EL (cell line): Measurements from ENCODE around the gene HSD3B1.
A peak's percentile ranks its signal among the peaks of the same experiment; 100 is the strongest.
"Not testable (repeated sequence)": the region's sequence is repeated elsewhere in the genome, so short reads cannot be mapped to it uniquely, and the experiment has no call there.

Experiments
- DNase-seq: peaks from one replicate; pipeline ENCODE4 v3.0.0-alpha.2; 2016

Gene HSD3B1

DNA sequence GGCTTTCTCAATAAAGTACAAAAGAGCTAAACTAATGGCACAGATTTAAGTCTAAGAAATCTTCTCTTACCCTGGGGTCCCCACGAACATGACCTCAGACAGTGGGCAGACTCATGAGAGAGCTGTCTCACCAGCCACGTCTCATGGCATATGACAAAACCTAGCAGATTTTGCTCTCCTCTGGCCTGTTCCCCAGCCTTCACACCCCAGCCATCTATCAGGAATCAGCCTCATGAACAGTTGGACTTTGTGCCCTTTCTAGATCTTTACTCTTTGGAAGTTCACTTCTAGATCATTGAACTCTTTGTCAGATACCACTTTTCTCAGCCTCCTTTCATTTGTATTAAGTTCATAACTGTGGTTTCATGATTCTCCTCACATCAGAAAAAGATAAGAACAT, 14.2 kb upstream of the HSD3B1 start:
- no peak for DNase-seq

DNA sequence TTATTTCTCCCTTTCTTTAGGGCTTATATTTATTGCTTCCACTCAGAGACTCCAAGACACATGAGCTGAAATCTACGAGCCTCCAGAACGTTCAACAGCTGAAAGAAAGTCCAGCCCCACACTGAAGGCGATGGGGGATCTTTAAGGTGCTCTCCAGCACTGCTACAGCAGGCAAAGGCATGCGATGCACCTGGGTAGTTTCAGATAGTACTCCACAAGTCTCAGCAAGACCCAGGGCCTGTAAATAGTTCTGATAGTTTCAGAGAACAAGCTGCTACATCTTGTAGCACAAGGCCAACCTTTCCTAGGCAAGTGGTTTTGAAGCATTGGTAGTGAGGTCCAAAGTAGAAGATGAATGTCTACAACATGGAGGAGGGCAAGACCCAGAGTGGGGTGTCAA, 2.2 kb upstream of the HSD3B1 start:
- DNase-seq: no peak

DNA sequence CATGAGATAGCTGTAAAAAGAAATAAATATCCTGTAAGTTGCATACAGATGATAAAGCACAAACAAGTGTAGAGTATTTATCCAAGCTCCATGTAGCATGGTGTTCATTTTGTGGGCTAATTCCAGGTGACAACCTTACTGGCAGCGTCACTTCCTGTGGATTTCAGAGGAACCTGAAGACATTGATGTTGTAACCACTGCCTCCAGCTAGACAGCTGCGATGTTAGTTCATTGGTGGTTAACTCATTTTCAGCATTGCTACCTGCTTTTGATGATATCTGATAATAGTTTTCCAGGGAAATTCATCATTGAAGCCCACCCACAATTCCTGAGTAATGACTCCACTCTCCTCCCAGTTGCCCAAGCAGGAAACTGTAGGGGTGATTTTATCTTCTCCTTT, 3.0 kb downstream of the HSD3B1 start:
- DNase-seq: no peak

DNA sequence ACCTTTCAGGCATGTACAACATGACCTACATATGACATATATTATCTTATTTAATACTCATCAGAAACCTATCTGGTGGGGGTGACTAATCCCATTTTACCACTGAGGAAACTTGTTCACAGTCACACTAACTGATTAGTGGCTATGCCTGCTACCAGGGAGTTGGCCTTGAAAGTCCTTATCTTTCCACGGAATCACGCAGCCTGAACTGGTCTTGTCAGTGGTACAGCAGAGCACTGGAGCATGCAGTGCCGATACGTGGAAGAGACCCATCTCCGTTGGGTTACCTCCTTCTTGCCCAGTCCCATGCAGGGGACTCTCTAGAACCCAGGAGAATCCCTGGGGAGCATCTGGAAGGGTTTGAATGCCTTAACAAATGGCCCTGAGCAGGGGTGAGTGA, 8.2 kb downstream of the HSD3B1 start:
- no peak for DNase-seq

DNA sequence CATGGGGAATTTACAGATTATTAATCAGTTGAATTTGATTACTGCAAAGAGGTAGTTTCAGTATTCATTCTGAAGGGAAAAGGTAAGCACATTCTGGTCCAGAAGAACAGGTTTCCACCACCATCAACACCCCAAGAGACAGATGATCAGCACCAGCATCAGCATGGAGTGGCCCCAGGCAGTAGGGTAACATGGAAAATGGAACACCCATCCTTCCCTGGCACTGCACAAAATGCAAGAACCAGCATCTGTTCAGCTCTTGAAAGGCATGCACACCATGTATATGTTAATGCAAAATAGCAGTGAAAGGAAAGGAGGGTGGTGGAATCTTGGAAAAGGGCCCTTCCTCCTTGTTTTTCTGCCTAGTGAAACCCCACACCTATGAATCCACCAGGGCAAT, 9.2 kb downstream of the HSD3B1 start:
- no peak for DNase-seq

DNA sequence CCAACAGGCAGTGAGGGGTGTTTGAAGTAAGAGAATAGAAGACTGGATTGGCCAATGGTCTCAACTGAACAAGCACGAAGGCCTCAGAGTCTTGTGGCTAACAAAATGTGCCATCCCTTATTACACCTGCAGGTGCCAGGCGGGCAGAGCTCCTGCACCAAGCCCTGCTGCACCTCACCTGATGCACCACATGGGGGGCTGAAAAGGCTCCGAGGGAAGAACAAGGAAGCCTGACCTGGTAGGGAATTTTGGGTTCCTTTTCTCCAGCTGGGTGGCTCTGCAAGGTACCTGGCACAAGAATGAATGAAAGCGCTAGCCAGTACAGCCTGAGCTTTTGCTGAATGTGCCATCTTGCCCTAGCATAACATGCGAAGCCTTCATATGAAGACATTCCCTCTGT, 9.7 kb downstream of the HSD3B1 start:
- no peak for DNase-seq

DNA sequence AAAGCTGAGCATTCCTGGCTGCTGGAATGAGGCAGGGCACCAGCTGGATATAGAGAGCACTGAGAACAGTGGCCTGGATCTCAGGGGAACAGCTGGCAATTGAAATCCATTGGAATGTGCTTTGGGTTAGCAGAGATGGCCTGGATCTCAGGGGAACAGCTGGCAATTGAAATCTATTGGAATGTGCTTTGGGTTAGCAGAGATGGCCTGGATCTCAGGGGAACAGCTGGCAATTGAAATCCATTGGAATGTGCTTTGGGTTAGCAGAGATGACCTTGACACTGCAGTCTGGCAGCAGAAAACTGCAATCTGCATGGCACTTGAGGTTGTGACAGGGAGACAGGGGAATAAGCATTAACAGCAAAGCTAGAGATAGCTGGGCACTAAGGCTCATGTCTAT, 10.7 kb downstream of the HSD3B1 start:
- DNase-seq: not testable (repeated sequence)

DNA sequence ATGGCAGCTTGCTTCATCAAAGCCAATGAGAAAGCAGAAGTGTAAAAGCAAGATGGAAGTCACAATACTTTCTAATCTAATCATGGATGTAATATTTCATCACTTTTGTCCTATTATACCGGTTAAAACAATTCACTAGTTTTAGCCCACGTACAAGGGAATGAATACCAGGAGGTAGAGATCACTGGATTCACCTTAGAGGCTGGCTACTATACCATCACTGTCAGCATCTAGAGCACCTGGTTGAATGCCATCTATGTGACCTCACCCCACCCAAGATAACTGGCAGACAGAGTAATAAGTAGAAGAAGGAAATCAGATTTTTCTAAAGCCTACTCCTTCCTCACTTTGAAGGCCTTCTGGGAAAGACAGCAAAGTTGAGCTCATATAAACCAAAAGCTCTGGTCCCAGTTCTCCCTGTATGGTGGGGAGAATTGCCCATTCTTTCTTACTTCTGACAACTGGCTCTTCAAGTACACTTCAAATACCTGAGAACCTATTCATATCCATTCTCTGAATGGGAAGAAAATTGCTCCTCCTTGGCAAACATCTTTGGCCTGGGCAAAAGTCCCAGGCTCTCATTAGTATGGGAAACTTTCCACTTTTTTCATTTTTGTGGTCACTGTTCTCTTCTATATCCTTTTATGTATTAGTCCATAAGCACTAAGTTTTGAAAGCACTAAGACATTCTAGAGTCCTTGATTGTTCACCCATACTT, 24.8 kb downstream of the HSD3B1 start:
- no peak for DNase-seq

DNA sequence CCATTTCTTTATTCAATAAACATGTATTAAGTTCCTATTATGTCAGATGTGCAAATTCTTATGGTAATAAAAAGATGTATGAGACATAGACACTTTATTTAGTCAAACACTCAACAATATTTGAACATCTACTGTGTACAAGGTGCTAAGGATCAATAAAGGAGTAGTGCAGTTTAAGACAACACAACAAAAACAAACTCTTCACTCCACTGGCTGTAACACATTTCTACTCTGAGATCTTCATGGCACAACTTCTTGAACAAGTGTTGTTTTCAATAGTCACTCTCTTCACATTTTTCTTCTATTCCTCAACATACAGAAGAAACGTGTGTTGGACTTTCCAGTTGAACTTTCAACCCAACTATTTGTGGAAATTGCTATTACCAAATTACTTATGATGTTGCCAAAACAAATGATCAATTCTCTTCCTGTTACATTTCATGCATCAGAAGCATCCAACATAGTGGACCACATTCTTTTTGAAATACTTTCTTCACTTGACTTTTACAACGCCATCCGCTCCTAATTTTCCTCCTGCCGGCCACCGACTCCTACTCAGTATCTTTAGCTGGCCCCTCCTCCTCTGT, 25.4 kb downstream of the HSD3B1 start:
- no peak for DNase-seq

DNA sequence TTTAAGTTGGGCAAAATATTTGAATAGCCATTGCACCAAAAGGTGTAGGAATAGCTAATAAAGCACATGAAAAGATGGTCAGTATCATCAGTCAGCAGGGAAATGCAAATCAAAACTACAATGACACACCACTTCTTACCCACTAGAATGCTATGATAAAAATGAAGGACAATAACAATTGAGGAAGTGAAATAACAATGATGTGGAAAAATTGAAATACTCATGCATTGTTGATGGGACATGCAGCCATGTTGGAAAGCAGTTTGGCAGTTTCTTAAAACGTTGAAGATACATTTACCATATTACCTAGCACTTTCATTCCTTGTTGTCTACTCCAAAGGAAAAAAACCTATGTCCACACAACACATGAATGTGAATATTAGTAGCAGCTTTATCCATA, 28.4 kb downstream of the HSD3B1 start:
- no peak for DNase-seq

DNA sequence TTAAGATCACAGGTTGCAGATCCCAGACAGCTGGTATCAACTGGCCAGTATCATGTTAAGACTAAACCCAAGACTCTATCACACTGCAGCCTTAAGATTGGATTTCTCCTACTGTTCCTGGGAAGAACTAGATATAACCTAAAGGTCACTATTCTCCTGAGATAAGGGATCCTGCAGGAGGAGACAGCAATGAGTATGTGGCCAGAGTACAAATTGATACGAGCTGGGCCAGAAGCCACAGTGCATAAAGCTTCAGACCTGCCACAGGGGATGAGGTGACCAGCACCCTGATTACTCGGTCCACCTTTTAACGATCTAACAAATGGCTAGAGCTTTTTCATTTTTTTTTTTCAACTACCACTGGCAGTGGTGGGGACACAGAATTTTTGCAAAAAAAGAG, 31.0 kb downstream of the HSD3B1 start:
- DNase-seq: no peak

DNA sequence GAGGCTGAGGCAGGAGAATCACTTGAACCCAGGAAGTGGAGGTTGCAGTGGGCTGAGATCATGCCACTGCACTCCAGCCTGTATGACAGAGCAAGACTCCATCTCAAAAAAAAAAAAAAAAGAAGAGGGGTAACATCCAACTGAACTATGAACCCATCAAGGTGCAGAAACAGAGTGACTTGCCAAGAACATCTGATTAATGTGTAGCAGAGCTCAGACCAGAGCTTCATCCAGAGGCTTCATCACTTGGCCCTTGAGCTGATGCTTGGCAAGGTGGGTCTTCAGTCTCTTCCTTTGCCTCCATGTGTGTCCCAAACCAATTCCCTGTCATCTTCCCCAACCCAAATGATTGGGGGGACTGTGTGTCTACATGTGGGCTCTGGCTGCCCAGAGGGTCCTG, 32.6 kb downstream of the HSD3B1 start:
- no peak for DNase-seq

DNA sequence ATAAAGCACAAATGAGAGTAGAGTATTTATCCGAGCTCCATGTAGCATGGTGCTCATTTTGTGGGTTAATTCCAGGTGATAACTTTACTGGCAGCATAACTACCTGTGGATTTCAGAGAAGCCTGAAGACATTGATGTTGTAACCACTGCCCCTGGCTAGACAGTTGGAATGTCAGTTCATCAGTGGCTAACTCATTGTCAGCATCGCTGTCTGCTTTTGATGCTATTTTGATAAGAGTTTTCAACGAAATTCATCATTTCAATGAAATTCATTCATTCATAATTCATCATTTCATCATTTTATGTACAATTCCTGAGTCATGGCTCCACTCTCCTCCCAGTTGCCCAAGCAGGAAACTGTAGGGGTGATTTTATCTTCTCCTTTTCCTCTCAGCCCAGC, 34.4 kb downstream of the HSD3B1 start:
- no peak for DNase-seq

DNA sequence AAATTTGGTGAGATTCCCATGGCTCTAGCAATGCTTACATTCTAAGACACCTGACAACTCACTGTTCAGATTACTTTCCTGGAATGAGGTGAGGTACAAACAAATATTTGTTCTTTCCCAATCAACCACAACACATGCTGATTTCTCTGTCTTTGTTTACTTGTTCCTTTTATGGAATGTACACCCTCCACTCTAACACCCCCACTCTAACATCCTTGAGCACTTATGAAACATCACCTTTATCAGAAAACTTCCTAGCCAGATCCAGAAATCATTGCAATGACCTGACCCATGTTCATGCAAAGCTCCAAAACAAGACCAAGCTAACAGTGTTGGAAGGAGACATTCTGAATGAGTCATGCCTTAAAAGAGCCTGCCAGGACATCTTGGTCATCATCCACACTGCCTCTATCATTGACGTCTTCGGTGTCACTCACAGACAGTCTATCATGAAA, 35.5 kb downstream of the HSD3B1 start:
- DNase-seq: no peak

DNA sequence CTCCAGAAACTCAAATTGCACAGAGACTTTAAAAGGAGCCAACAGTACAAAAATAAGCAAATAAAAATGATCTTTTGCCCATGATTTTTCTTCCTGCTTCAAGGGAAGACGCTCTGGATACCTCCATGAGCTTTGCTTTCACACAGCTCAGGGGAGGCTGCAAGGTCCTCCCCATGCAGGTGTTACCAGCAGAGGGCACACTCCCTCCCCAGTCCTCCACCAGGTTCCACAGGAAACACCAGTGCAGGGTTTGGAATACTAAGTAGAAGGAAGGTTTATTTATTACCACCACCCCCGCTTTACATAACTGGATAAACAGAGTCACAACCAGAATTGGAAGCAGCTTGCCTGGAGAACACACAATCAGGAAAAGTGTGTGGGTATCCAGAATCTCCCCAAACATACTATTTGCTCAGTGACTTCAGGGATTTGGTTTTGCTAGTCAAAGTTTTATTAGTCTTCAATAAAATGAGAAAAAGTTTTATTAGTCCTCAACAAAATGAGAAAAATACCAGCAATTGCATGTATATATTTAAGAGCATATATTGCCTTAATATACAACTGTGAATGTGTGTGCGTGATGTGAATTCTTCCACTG, 37.3 kb downstream of the HSD3B1 start:
- peak; percentile 5 for DNase-seq

DNA sequence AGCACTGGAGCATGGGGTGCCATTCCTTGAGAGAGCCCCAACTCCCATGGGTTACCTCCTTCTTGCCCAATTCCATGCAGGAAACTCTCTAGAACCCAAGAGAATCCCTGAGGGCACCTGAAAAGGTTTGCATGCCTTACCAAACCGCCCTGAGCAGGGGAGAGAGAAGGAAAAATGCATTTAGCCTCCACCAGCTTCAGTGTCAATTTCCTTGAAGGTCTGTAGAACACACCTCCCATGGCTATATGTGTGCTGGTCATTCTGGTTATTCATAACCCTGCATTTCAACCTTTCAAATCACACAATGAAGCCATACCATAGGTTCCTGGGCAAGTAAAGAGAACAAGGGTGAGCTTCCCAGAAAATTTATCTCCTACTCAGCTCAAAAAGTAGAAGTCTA, 39.6 kb downstream of the HSD3B1 start:
- DNase-seq: no peak

DNA sequence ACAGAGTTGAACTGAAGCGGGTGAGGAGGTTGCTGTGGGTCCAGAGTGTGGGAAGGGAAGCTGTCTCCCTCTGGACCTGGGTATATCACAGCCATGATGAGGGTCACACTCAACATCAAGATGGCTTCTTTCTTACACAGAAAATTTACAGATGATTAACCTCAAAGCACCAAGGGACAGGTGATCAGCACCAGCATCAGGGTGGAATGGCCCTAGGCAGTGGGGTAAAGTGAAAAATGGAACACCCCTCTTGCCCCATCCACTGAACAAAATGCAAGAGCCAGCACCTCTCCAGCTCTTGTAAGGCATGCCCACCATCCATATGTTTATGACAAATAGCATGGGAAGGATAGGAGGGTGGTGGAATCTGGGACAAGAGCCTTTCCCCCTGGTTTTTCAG, 40.3 kb downstream of the HSD3B1 start:
- DNase-seq: no peak

DNA sequence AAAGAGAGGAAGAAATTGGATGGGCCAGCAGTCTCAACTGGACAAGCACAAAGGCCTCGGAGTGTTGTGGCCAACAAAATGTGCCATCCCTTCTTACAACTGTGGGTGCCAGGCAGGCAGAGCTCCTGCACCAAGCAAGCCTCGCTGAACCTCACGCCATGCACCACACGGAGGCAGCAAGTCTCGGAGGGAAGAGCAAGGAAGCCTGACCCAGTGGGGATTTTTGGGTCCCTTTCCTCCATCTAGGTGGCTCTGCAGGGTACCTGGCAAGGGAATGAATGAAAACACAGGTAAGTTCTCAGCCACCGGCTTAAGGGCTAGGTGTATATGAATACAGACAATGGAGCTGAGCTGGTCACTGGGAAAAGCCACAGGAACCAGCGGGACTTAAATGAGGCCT, 40.8 kb downstream of the HSD3B1 start:
- DNase-seq: no peak

DNA sequence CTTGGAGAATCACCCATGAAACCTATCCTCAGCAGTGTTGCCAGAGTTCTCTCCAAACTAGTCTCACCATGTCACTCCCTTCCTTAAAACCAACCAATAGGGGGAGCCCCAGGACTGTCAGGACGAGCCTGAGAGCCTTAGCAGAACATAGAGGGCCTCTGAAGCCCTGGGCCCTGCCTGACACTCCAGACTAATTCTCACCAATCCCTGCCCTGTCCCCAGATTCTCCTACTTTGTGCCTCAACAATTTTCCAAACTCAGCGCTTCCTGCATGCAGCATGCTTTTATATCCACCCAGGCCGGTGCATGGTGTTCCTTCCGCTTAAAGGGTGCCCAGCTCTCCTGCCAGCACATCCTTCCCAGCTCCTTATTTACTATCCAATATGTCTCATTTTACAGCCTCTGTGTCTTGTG, 42.7 kb downstream of the HSD3B1 start:
- peak; percentile 66 for DNase-seq

DNA sequence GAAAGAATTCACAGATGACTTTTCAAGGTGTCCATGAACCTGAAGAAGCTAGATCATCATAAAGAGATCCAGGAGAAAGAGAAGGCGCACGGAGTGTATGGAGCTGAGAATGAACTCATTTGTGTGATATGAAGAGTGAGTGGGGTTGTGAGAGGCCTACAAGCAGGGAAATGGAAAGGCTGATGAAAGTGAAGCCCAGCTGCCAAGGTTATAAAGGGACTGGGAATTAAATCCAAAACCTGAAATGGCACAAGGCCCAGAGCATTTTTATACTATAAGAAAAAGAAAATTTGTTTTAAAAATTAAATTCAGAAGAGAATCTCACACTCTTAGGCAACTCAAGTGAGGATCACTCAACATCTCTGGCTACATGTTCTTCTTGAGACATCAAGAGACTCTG, 43.4 kb downstream of the HSD3B1 start:
- no peak for DNase-seq

DNA sequence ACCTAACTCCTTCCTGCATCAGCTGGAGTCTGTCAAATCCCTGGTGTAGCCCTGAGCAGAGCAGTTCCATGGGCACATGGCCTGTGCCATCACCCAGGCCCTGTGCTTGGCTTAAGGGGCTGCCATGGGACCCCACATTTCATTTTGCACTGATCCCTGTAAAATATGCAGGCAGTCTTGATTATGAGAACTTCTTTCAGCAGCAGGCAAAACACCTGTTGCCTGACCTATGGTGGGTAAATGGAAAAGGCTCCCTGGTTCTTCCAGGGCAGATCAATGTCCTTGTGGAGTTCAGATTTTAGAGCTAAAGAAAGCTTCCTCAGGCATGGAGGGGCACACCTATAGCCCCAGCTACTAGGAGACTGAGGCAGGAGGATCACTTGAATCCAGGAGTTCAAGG, 44.2 kb downstream of the HSD3B1 start:
- no peak for DNase-seq

DNA sequence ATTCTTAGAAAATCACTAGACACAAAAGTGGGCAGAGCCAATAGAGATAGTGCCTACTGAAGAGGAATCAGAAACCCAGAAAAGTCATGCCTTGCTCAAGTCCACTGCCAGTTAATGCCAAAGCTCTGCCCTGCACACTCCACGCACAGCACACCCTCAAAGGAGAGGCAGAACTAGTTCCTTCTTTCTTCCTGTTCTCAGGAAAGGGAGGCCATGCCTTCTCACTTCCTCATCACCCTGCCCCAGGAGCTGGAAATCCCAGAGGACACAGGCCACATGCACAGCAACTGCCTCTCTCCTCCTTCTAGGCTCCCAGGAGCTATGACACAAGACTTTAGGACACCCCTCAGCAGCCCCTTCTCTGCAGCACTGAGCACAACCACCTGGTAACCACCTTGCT, 45.6 kb downstream of the HSD3B1 start:
- DNase-seq: not testable (repeated sequence)

DNA sequence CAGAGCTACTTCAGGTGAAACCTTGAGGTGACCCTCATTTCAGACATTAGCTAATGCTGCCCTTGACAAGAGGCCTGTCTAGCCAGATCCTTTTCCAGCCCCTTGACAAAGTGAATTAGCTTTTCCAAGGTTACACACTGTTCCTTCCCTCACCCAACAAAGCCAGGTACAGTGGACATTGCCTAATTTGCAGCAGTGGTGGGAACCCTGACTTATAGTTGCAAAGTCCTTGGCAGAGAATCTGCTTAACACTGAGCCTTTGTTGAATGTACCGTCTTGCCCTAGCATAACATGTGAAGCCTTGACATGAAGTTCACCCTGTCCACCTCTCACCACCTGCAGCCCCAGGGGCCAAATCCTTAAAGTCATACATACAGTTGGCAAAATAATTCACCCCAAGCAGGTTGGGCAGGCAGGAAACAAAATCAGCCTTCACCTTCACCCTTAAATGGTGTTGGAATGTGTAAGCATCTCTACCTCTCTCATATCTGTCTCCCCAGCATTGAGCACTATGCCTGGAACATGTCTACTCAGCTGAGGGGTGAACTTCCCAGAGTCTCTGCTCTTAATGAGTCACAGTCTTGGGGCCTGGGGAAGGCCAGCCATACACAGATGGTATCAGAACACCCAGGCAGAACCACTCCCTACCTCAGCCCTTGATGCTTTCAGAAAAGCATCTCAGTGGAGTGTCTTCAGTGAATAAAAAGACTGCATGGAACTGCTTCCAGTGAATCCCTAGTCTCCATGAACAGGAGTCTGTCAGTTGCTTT, 46.5 kb downstream of the HSD3B1 start:
- peak; percentile 45 for DNase-seq

DNA sequence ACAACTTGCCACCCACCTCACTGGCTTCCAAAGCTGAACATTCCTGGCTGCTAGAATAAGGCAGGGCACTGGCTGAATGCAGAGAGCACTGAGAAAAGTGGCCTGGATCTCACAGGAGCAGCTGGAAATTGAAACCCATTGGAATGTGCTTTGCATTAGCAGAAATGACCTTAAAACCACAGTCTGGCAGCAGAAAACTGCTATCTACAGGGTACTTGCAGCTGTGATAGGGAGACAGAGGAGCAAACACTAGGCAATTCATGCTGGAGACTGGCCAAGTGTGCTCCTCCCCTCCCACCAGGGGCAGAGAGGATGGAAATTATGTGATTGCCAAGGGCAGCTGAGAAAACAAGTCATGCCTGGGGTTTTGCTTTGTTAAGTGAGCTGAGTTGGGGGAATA, 47.2 kb downstream of the HSD3B1 start:
- DNase-seq: peak; percentile 79
